A549 (cell line): ENCODE data around the gene SURF2.

Experiments used
- BCL3 ChIP-seq: fragments of >200 bp; sonication (Bioruptor Twin); formaldehyde crosslinking; IDR thresholded peaks from 3 replicates; pipeline ENCODE4 v1.6.1; 2016
- BHLHE40 ChIP-seq: IDR thresholded peaks from 2 replicates; pipeline ENCODE4 v1.6.1; 2012; ENCODE audit warnings: low read depth, low read length, inconsistent platforms
- CHD2 ChIP-seq: fragments of 150-350 bp; IDR thresholded peaks from 2 replicates; pipeline ENCODE4 v1.6.1; 2014; ENCODE audit warnings: low read length; ENCODE audit not compliant: partially characterized antibody
- CTCF ChIP-seq: fragments of >200 bp; sonication (Bioruptor Twin); formaldehyde crosslinking; IDR thresholded peaks from 3 replicates; pipeline ENCODE4 v1.5.1; 2016
- EP300 ChIP-seq, 2 experiments: fragments of >200 bp; sonication (Bioruptor Twin); formaldehyde crosslinking; IDR thresholded peaks; 2 replicates in 1 of 2; 3 replicates in 1 of 2; pipeline ENCODE4 v1.6.1; 2016 to 2017
- JUNB ChIP-seq: fragments of >200 bp; sonication (Bioruptor Twin); formaldehyde crosslinking; IDR thresholded peaks from 2 replicates; pipeline ENCODE4 v1.6.1; 2016
- POLR2A ChIP-seq: IDR thresholded peaks from 2 replicates; pipeline ENCODE4 v1.6.1; 2012; ENCODE audit warnings: mild to moderate bottlenecking, low read length

- TF ChIP-seq CTCF = no peak
- TF ChIP-seq EP300 (IDR thresholded peaks at IDR 0.05) = no peak
- no peak for TF ChIP-seq POLR2A
- no peak for TF ChIP-seq JUNB
- TF ChIP-seq BCL3 = no peak
- no peak for TF ChIP-seq BHLHE40
- no peak for TF ChIP-seq CHD2
Measured at GRCh38 chr9:133397370-133397769, 41.0 kb downstream of the SURF2 start.
